ENCODE measurements around the gene SLC39A5. TPM values are rescaled to one million over a fixed set of nuclear protein-coding genes. Genes with fewer than 3 reads are reported as not detected.
A peak's percentile ranks its signal among the peaks of the same experiment; 100 is the strongest.

Gene SLC39A5
- polyA plus RNA-seq, 4 donors, result 46.7 to 76.7 (median 52.3) TPM

DNA sequence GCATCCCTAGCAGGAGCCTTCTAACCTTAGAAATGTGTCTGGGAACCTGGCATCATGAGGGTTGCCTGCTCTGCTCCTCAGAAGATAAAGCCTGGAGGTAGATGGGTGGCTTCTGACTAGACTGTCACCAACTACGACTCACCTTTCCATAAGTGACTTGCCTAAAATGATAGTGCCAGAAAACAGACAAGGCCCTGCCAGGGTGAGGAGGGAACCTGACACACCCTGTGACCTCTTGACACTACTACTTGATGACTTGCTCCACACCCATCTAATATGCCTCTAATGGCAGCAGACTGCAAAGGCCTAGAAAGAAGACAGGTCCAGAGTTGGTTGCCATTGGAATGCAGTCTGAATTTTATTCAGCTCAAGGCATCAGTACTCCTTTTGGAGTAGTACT is 17.5 kb upstream of the SLC39A5 start:
- DNase-seq (ENCODE audit: low read depth in 4 of 4, low spot score in 3 of 4), result no peak

DNA sequence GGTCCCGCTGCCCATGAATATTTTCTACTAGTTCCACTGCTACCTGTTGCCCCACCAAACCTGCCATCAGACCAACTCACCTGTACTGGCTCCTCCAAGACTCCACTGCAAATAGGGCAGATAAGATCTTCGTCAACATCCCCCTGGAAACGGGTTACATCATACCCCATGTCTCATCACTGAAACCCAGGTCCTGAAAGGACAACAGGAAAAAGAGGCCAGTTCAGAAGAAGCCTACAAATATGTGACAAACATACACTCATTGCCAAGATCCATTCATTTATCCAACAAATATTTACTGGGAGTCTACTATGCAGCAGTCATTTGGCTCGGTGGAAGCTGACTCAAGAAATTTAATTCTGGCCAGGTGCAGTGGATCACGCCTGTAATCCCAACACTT is 16.0 kb upstream of the SLC39A5 start:
- DNase-seq (ENCODE audit: low read depth in 4 of 4, low spot score in 3 of 4), result no peak

- DNase-seq (ENCODE audit: low read depth in 4 of 4, low spot score in 3 of 4), result no peak
These were observed 13.4 kb upstream of the SLC39A5 start for GRCh38 chr12:56216461-56216860.

DNA sequence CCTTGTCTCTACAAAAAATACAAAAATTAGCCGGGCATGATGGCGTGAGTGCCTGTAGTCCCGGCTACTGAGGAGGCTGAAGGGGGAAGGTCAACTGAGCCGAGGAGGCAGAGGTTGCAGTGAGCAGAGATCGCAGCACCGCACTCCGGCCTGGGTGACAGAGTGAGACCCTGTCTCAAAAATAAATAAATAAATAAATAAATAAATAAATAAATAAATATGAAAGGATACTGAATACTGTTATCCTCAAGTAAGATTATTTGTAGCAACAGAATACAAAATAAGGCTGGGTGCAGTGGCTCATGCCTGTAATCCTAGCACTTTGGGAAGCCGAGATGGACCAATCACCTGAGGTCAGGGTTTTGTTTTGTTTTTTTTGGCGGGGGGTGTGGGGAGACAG is 10.0 kb upstream of the SLC39A5 start:
- DNase-seq (ENCODE audit: low read depth in 4 of 4, low spot score in 3 of 4), result no peak

DNA sequence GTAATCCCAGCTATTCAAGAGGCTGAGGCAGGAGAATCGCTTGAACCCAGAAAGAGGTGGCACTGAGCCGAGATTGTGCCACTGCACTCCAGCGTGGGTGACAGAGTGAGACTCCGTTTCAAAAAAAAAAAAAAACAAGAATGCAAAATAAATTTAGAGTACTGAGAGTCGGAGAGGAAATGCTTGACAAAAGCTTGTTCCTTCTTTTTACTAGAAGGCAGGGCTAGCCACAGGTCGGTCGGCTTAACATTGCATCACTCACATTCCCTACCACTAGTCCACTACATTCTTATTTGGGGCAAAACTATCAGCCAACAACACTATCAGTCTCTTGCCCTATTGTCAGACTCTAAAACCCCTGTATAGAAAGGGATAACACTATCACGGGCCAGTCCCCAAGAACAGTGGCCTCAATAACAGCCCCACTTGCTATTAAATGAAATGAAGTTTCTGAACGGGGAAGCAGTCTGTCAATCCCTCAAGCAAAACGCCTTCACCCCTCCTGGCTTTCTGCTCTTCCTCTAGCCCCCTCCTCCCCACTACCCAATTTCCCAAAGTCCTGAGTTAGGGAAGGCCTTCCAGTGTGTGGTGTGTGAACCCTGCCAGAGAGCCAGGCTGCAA is 9.1 kb upstream of the SLC39A5 start:
- DNase-seq (ENCODE audit: low read depth in 4 of 4, low spot score in 3 of 4), result no peak

GRCh38 chr12:56221232-56221756 is 8.6 kb upstream of the SLC39A5 start:
- no peak for DNase-seq (ENCODE audit: low read depth in 4 of 4, low spot score in 3 of 4)

DNA sequence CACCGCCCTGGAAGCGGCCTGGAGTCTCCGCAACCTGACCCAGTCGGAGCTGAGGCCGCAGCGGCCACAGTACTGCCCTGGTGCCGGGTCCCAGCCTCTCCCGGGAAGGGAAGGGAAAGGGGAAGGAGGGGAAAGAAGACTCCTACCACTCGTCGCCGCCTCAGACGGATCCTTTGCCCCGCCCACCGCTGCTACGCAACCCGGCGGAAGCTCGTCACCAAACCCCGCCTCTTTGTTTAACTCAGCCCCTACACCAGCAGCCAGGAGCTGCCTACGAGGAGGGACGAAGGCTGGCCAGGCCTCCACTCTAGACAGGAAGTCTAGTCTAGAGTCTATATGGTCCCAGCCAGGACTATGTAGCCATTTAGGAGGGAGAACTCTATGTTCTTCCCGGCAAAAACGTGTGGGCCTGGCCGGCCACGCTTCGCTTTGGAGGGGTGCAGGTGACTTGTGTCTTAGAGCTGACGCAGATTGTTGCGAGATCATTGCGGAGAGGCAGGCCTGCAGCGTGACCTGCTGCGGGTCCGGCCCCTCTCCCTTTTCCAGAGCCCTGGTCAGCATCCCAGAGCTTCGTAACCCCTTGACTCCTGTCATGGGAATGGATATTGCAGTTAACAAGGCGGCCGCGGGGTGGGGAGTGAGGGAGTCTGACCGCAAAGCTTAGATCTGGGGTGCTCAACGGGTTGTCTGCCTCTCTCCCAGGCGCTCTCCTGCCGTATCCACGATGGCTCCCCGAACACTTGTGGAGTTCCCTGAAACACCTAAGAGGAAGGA is 7.9 kb upstream of the SLC39A5 start, which contains the start of gene RNF41:
TSS of gene RNF41 (minus strand) at position 166 of the 774 bp plus-strand sequence. CDS start 7,875 bp downstream, outside the sequence.
- DNase-seq (ENCODE audit: low read depth in 4 of 4, low spot score in 3 of 4), result peak; percentile 96

DNA sequence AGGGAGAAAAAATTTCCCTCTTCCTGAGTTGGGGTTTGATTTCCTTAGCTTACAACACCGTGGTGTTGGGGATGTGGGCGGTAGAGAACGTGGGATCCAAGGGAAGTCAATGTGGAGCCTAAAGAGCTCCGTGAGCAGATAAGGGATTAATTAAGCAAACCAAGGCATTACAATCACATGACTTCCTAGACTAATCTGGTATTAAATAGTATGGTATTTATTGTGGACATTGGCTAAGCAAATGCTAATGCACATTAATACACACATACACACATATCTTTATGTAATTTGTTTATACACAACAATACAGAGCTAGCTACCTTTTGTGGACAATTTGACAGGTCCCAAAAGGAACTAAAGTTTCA is 7.3 kb upstream of the SLC39A5 start:
- DNase-seq (ENCODE audit: low read depth in 4 of 4, low spot score in 3 of 4), result no peak

- DNase-seq (ENCODE audit: low read depth in 4 of 4, low spot score in 3 of 4), result no peak
These were observed 6.2 kb upstream of the SLC39A5 start for GRCh38 chr12:56223571-56224101.

- peak; percentile 91 to 97 (median 97) for DNase-seq (ENCODE audit: low read depth in 4 of 4, low spot score in 3 of 4)
These were observed 5.6 kb upstream of the SLC39A5 start, which contains the start of gene NABP2 for GRCh38 chr12:56224102-56224701. Gene NABP2, plus strand, starts transcription at chr12:56224342. Its CDS starts 515 bp downstream, at chr12:56224857.

- DNase-seq (ENCODE audit: low read depth in 4 of 4, low spot score in 3 of 4), result no peak
These were observed 4.9 kb upstream of the SLC39A5 start for GRCh38 chr12:56224954-56225353.

- no peak for DNase-seq (ENCODE audit: low read depth in 4 of 4, low spot score in 3 of 4)
These were observed 769 bp upstream of the SLC39A5 start for GRCh38 chr12:56229082-56229481.

DNA sequence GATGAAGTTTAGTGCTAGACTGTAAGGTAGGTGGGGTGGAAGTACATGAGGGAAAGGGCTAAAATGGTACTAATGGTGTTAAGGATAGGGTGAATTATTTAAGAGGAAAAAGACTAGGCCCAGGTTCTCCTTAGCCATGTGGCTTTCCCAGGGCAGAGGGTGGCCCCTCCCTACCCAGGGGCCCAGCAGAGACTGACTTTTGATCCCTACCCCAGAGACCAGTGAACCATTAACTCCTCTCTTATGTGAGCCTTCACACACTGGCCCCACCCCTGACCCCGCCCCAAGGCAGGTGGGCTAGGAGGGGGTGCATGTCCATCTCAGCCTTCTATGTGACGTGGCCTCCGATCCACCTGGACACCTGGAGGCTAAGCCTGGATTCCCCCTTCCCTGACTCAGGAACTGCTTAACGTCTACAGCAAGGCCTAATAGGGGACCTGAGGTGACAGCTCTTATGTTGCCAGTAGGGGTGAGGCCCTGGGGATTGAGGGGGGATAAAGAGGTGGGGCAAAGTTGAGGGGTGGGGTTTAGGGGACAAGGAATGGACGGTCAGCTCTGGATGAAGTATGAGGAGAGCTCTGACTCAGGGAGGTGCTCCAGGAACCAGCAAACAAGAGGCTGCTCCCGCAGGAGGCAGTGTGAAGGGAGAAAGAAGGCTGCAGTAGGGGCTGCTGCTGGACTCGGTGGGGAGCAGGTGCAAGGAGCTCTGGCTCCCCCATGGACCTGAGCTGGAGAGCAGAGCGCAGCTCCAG is 757 bp downstream of the SLC39A5 start:
- DNase-seq (ENCODE audit: low read depth in 4 of 4, low spot score in 3 of 4), result no peak

GRCh38 chr12:56231184-56231582 is 1.3 kb downstream of the SLC39A5 start:
- no peak for DNase-seq (ENCODE audit: low read depth in 4 of 4, low spot score in 3 of 4)

DNA sequence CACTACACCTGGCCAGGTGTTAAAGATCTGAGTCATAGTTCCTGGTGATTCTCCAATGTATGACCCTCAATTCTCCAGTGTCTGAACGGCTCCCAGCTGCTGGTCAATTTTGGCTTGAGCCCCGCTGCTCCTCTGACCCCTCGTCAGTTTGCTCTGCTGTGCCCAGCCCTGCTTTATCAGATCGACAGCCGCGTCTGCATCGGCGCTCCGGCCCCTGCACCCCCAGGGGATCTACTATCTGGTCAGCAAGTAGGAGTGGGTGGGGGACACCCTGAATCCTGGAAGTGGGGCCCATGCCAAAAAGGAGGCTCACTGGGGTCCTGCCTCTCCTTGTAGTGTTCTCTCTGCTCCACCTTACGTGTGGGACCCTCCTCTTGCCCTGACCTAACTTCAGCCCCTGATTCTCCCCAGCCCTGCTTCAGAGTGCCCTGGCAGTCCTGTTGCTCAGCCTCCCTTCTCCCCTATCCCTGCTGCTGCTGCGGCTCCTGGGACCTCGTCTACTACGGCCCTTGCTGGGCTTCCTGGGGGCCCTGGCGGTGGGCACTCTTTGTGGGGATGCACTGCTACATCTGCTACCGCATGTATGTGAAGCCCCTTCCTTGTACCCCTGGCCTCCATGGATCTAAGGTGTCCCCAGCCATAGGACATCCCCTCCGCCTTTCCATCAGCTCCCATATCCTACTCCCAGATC is 5.0 kb downstream of the SLC39A5 start:
- DNase-seq (ENCODE audit: low read depth in 4 of 4, low spot score in 3 of 4), result no peak

DNA sequence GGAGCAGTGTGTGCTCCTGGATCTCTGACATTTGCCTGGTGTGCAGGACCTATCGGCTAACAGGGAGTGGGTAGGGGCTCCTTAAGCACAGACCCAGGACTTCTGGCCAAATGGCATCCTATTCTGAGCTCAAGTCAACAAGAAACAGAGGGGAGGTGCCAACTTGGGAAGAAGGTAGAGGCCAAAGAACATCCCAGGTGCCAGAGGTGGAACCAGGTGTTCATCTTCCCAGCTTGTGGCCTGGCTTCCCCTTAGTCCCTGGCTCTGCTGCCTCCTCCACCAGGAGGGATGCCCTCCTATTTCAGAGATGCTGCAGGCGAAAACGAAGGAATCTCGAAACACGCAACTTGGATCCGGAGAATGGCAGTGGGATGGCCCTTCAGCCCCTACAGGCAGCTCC is 6.2 kb downstream of the SLC39A5 start:
- no peak for DNase-seq (ENCODE audit: low read depth in 4 of 4, low spot score in 3 of 4)

- no peak for DNase-seq (ENCODE audit: low read depth in 4 of 4, low spot score in 3 of 4)
These were observed 7.1 kb downstream of the SLC39A5 start for GRCh38 chr12:56236985-56237384.

GRCh38 chr12:56237552-56237951 is 7.7 kb downstream of the SLC39A5 start:
- DNase-seq (ENCODE audit: low read depth in 4 of 4, low spot score in 3 of 4), result no peak

DNA sequence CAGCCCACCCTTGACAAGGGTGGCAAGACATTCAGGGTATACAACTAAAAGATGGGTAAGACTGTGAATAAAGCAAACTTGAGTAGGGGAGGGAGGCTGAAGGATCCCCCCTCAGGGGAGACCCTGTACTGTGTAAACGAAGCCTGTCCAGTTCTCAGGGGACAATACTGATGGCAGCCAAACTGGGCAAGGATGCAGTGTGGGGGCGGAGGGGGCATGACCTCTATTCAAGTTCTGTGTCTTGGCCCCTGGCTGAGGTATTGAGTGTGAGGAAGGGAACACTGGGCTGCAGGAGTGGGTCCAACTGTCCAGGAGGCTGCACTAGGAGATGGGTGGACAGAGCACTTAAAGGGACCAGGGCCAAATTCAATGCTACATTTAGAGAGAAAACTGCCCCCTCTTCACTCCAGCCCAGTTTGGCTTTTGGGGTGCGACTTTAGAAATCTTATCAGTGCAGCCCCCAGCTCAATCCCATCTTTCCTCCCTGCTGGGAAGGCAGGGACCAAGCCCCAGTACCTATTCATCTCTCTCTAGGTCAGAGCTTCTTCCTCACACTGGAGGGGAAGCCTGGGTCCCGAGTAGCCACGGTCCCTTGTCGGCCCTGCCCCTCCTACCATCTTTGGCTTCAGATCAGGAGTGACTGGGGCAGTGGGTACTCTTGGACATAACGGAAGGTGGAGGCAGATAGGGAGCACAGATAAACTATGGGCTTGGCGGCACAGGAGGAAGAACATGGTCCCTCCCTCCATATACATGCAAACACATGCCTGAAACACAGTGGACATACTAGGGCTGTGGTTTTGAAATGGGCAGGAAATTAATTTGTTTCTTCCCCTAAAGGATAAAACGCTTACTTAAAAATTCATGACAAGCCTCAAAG is 11.8 kb downstream of the SLC39A5 start:
- DNase-seq (ENCODE audit: low read depth in 4 of 4, low spot score in 3 of 4), result no peak

All from right renal pelvis (tissue), 4 donors.